ENCODE results near the gene KDM1B. TPM values are rescaled to one million over a fixed set of nuclear protein-coding genes. Genes with fewer than 3 reads are reported as not detected.
A peak's percentile ranks its signal among the peaks of the same experiment; 100 is the strongest.
"Not testable (repeated sequence)": the region's sequence is repeated elsewhere in the genome, so short reads cannot be mapped to it uniquely, and the experiment has no call there.

KDM1B gene
- total and polyA plus RNA-seq, 8 donors: 2.6 to 11.9 (median 6.5) TPM

DNA sequence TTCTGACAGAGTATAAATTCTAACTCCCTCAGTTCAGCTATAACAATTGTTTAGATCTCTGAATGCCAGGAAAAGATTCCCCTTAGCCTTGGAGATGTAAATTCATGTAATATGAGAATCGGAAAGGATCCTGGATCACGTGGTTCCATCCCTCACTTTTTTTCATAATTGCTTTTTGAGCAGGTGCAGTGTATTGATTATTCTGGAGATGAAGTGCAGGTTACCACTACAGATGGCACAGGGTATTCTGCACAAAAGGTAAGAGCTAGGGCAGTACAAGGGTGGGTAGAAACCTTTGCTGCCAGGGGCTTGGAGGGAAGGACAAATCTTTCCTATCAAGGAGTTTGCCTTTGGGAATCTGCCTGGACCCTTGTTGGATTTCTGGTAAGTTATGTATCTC, 52.7 kb downstream of the KDM1B start:
- Histone ChIP-seq H3K4me1 (no peaks in the 10 kb centered on the region), H3K27ac (no peak overlapping the region), H3K4me3 (no peak overlapping the region), H3K9me3 (no peaks in the 10 kb centered on the region), H3K36me3 (no peaks in the 10 kb centered on the region), H3K27me3 (no peaks in the 10 kb centered on the region)
- ATAC-seq (peak in 2 of 4 donors; percentile 77 to 78), FAIRE-seq (no peak), DNase-seq (no peak)
- WGBS, 2 donors: 18 to 22% methylated on average over 2 of the region's 2 CpGs
- intact Hi-C loops (cut with DNase I): no loop called here
- no peak for TF ChIP-seq CTCF (IDR thresholded peaks at IDR 0.05)

DNA sequence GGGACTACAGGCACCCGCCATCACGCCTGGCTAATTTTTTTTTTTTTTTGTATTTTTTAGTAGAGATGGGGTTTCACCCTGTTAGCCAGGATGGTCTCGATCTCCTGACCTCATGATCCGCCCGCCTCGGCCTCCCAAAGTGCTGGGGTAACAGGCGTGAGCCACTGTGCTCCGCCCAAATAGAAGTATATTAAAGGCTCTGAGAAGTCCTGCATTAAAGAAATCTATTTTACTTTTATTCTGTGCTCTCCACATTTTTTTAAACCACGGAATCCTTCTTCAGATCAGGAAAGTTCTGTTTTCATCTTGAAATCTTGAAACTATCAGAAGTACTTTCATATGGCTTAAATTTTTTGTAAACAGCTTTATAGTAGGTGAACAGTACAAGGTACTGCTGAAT, 53.6 kb downstream of the KDM1B start:
- intact Hi-C loops (cut with DNase I); H3K36me3 ChIP-seq; ATAC-seq; H3K27me3 ChIP-seq; H3K4me1 ChIP-seq; H3K4me3 ChIP-seq; FAIRE-seq; DNase-seq; H3K27ac ChIP-seq; H3K9me3 ChIP-seq: not testable (repeated sequence)
- WGBS, 2 donors: 95 to 99% methylated on average over 6 to 9 of the region's 9 CpGs

DNA sequence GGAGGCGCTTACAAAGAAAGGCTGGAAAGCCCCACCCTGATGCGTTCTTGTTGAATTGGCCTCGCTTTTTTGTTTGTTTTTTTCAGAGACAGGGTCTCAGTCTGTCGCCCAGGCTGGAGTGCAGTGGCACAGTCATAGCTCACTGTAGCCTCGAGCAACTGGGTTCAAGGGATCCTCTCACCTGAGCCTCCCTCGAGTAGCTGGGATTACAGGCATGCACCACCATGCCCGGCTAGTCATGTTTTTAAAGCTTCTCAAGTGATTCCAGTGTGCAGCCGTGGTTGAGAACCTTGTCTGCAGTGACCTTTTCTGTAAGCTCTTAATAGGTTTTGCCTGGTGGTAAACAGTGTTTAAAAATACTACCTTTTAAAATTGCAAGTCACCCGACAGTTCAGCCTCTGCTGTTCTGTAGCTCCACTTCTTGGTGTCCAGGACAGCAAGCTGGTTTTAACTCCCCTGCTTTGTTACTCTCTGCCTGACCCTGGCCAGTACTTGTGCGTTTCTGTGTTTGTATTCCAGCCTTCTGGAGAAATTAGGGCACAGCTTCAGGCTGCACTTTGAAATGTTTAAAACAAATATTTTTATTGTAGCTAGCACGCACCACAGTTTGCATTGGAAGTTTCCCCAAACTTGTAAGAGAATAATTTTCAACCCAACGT, 54.4 kb downstream of the KDM1B start:
- no peak for TF ChIP-seq CTCF (IDR thresholded peaks at IDR 0.05)
- DNase-seq: no peak
- Histone ChIP-seq H3K9me3 (no peaks in the 10 kb centered on the region), H3K36me3 (peaks cover 0 to under 1% (median 0%) of the 10 kb centered on the region in 3 donors), H3K27ac (no peak overlapping the region), H3K4me3 (no peak overlapping the region), H3K4me1 (no peaks in the 10 kb centered on the region), H3K27me3 (no peaks in the 10 kb centered on the region)
- ATAC-seq: peak in 2 of 4 donors; percentile 71 to 76
- WGBS, 2 donors: 64 to 80% methylated on average over 12 of the region's 12 CpGs
- intact Hi-C loops (cut with DNase I): no loop called here
- no peak for FAIRE-seq

DNA sequence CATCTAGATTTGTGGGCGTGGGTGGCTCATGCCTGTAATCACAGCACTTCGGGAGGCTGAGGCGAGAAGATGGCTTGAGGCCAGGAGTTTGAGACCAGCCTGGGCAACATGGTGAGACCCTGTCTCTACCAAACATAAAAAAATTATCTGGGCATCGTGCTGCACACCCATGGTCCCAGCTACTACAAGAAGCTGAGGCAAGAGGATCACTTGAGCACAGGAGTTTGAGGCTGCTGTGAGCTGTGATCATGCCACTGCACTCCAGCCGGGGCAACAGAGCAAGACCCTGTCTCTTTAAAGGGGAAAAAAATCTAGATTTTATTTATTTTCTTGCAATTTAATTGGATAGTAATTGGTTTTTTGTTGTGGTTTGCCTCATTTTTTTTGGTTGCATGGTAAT, 55.5 kb downstream of the KDM1B start:
- FAIRE-seq (no peak), DNase-seq (no peak), ATAC-seq (no peak)
- H3K36me3 ChIP-seq: peaks cover 0 to 8% (median 0%) of the 10 kb centered on the region in 3 donors
- intact Hi-C loops (cut with DNase I): no loop called here
- no peaks in the 10 kb centered on the region for H3K9me3 ChIP-seq
- H3K4me3 ChIP-seq: no peak overlapping the region
- H3K4me1 ChIP-seq: no peaks in the 10 kb centered on the region
- no peaks in the 10 kb centered on the region for H3K27me3 ChIP-seq
- H3K27ac ChIP-seq: no peak overlapping the region
- 90 to 93% methylated on average over 5 of the region's 5 CpGs for WGBS, 2 donors
- no peak for TF ChIP-seq CTCF (IDR thresholded peaks at IDR 0.05)

- Histone ChIP-seq H3K36me3 (peaks cover 0 to 8% (median 0%) of the 10 kb centered on the region in 3 donors), H3K27ac (no peak overlapping the region), H3K4me3 (no peak overlapping the region), H3K27me3 (no peaks in the 10 kb centered on the region), H3K4me1 (no peaks in the 10 kb centered on the region), H3K9me3 (no peaks in the 10 kb centered on the region)
- ATAC-seq (no peak), DNase-seq (no peak), FAIRE-seq (no peak)
- intact Hi-C loops (cut with DNase I): no loop called here
- WGBS, 2 donors: 95 to 98% methylated on average over 6 of the region's 6 CpGs
- TF ChIP-seq CTCF (IDR thresholded peaks at IDR 0.05): no peak
Observed at GRCh38 chr6:18211338-18211737, 56.1 kb downstream of the KDM1B start.
